ENCODE results near the gene GRID2IP.
A peak's percentile ranks its signal among the peaks of the same experiment; 100 is the strongest.

The GRID2IP gene

DNA sequence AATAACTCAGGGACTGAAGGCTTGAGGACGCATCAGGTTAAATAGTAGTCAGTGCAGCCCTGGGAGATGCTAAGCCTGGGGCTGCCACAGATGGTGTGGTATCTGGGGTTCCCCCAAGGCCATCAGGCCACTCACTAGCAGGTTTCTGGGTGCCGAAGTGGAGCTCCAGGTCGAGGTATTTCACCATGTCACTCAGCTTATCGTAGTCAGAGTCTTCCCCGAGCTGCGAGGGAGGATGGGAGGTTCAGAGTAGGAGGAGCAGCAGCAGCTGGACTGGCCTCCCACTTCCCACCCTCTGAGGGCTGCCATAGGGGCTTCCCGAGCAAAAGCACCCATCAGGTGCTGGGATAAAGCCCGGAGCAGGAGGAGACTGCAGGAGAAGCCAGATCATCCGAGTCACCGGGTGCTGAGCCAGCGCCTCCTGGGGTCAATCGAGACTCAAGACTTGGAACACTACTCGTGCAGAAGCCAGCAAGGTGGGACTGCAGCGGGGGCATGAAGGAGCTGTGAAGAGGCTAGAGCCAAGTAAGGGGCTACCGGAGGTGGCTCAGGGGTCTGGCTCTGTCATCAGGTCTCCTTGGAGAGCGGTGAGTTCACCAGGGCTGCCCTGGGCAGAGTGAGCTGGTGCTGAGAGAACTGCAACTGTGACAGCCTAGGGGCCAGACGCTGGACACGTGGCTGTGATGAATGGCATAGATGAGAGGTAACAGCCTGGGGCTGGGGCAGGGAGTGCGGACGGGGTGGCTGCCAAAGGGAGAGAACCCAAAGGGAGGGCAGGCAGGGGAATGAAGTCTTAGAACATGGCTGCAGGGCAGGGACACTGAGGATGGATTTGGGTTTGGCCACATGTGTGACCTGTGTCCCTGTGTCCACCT, 45.3 kb downstream of the GRID2IP start:
- no peak overlapping the region for H3K4me3 ChIP-seq (ENCODE audit: low read length)
- DNase-seq (ENCODE audit: low read depth): no peak
- TF ChIP-seq, protein P1, sequence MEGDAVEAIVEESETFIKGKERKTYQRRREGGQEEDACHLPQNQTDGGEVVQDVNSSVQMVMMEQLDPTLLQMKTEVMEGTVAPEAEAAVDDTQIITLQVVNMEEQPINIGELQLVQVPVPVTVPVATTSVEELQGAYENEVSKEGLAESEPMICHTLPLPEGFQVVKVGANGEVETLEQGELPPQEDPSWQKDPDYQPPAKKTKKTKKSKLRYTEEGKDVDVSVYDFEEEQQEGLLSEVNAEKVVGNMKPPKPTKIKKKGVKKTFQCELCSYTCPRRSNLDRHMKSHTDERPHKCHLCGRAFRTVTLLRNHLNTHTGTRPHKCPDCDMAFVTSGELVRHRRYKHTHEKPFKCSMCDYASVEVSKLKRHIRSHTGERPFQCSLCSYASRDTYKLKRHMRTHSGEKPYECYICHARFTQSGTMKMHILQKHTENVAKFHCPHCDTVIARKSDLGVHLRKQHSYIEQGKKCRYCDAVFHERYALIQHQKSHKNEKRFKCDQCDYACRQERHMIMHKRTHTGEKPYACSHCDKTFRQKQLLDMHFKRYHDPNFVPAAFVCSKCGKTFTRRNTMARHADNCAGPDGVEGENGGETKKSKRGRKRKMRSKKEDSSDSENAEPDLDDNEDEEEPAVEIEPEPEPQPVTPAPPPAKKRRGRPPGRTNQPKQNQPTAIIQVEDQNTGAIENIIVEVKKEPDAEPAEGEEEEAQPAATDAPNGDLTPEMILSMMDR (IDR thresholded peaks at IDR 0.05; ENCODE audit: insufficient read depth, low read depth, low read length, missing control alignments): no peak

DNA sequence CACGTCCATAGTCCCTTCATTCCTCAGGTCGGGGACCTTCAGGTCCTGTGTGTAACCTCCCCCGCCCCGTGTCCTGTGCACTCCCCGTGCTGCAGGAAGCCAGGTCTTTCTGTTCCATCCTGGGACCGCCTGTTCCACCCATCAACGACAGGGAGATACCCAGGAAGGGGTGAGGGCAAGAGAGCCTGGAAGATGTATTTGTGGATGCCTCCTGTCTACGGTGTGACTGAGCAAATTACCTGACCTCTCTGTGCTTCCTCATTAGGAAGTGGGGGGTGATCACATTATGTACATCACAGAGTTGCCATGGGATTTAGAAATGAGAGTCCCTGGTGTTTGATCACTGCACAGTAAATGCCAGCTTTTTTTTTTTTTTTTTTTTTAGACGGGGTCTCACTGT, 46.3 kb downstream of the GRID2IP start:
- DNase-seq (ENCODE audit: low read depth): no peak
- TF ChIP-seq, protein P1 (IDR thresholded peaks at IDR 0.05; ENCODE audit: insufficient read depth, low read depth, low read length, missing control alignments): no peak
- peak overlapping the region; percentile 69 for H3K4me3 ChIP-seq (ENCODE audit: low read length)

GRCh38 chr7:6502886-6503285, 48.4 kb downstream of the GRID2IP start:
- TF ChIP-seq, protein P1 (IDR thresholded peaks at IDR 0.05; ENCODE audit: insufficient read depth, low read depth, low read length, missing control alignments): no peak
- no peak for DNase-seq (ENCODE audit: low read depth)
- H3K4me3 ChIP-seq (ENCODE audit: low read length): peak overlapping the region; percentile 69

GRCh38 chr7:6501586-6502564, 49.4 kb downstream of the GRID2IP start:
- DNase-seq (ENCODE audit: low read depth): no peak
- TF ChIP-seq, protein P1 (IDR thresholded peaks at IDR 0.05; ENCODE audit: insufficient read depth, low read depth, low read length, missing control alignments): no peak

DNA sequence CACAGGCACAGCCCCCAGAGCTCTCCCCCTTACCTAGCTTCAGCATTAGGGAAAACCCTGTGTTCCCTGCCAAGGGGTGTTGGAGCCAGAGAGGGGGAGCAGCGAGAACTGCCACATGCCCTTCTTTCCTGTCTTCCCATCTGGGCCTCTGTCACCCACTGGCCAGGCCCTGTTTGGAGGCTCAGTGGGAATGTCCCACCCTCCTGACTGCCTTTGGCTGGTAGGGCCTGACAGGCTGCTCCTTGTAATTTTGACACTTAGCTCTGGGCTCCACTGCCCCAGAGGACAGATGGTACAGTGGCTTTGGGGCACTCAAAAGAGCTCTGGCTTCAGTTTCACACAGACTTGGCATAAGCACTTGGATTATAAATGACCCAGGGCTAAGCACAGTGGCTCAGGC, 50.6 kb downstream of the GRID2IP start:
- TF ChIP-seq, protein P1 (IDR thresholded peaks at IDR 0.05; ENCODE audit: insufficient read depth, low read depth, low read length, missing control alignments): no peak
- DNase-seq (ENCODE audit: low read depth): no peak
- H3K4me3 ChIP-seq (ENCODE audit: low read length): no peak overlapping the region

More at GRCh38 chr7:6501586-6502564, 49.4 kb downstream of the GRID2IP start:
- no peak overlapping the region for H3K4me3 ChIP-seq (ENCODE audit: low read length)

GRCh38 chr7:6497994-6498393, 53.3 kb downstream of the GRID2IP start:
- H3K4me3 ChIP-seq (ENCODE audit: low read length): no peak overlapping the region

More at GRCh38 chr7:6497994-6498393, 53.3 kb downstream of the GRID2IP start:
- DNase-seq (ENCODE audit: low read depth): no peak
- TF ChIP-seq, protein P1 (IDR thresholded peaks at IDR 0.05; ENCODE audit: insufficient read depth, low read depth, low read length, missing control alignments): no peak

All from epithelial cell of esophagus (primary cell).